Choroid plexus epithelial cell (primary cell): Measurements from ENCODE around the gene ADH7.
A peak's percentile ranks its signal among the peaks of the same experiment; 100 is the strongest.

Experiments
- DNase-seq: peaks from one replicate; pipeline ENCODE4 v3.0.0-alpha.2; 2010; ENCODE audit warnings: low read depth
- H3K4me3 ChIP-seq: 2 replicates; pipeline ENCODE4 v1.5.1; 2011; ENCODE audit warnings: low read depth, mild to moderate bottlenecking, control low read depth, low read length, moderate library complexity
- CTCF ChIP-seq: conservative IDR thresholded peaks from 2 replicates; pipeline ENCODE4 v1.5.1; 2011; ENCODE audit warnings: low read depth, mild to moderate bottlenecking, control low read depth, inconsistent platforms, low read length, moderate library complexity

Gene ADH7

GRCh38 chr4:99399017-99399416 lies 36.1 kb downstream of the ADH7 start:
- no peak overlapping the region for H3K4me3 ChIP-seq
- no peak for DNase-seq
- no peak for TF ChIP-seq CTCF

- DNase-seq = peak; percentile 48
- no peak for TF ChIP-seq CTCF
- H3K4me3 ChIP-seq = no peak overlapping the region
These were observed 39.4 kb downstream of the ADH7 start for GRCh38 chr4:99395595-99396364.

- DNase-seq = no peak
- no peak for TF ChIP-seq CTCF
- no peak overlapping the region for H3K4me3 ChIP-seq
These were observed 40.2 kb downstream of the ADH7 start for GRCh38 chr4:99394896-99395295.

- DNase-seq = peak; percentile 60
- TF ChIP-seq CTCF = no peak
- no peak overlapping the region for H3K4me3 ChIP-seq
These were observed 45.1 kb downstream of the ADH7 start for GRCh38 chr4:99390055-99390454.

- H3K4me3 ChIP-seq = no peak overlapping the region
- TF ChIP-seq CTCF = no peak
- peak; percentile 29 for DNase-seq
These were observed 45.5 kb downstream of the ADH7 start for GRCh38 chr4:99389606-99390005.

- no peak for TF ChIP-seq CTCF
- H3K4me3 ChIP-seq = no peak overlapping the region
- peak; percentile 92 for DNase-seq
These were observed 51.2 kb downstream of the ADH7 start for GRCh38 chr4:99383833-99384392.

- H3K4me3 ChIP-seq = no peak overlapping the region
- no peak for TF ChIP-seq CTCF
- DNase-seq = no peak
These were observed 51.7 kb downstream of the ADH7 start for GRCh38 chr4:99383399-99383798.
